SH-SY5Y (cell line): ENCODE results near the gene DUOX1.

Experiments
- GATA2 ChIP-seq: IDR thresholded peaks from 2 replicates; pipeline ENCODE4 v1.6.1; 2011; ENCODE audit warnings: mild to moderate bottlenecking, low read depth, low read length
- GATA3 ChIP-seq: IDR thresholded peaks from 2 replicates; pipeline ENCODE4 v1.6.1; 2011; ENCODE audit warnings: low read depth, mild to moderate bottlenecking, low read length, moderate library complexity

- TF ChIP-seq GATA2: no peak
- no peak for TF ChIP-seq GATA3
These were observed 9.3 kb downstream of the DUOX1 start for GRCh38 chr15:45138814-45139765.
